Calu3 (cell line): ENCODE results near the gene DYRK1A. TPM values are rescaled to one million over a fixed set of nuclear protein-coding genes. Genes with fewer than 3 reads are reported as not detected.
A peak's percentile ranks its signal among the peaks of the same experiment; 100 is the strongest.

Experiments
- BruUV-seq: library from RNA; stranded (reverse); fragments of 400-500 nt; replicated peaks from 2 replicates; lab custom pipeline; 2021; lab: Mats Ljungman, UMichigan
- CTCF ChIA-PET: fragments of 300-600 bp; sonication (Branson Sonifier 250); formaldehyde crosslinking; loops from one replicate; lab custom pipeline; 2022; ENCODE audit warnings: antibody characterized with exemption; lab: Charles Lee
- DNase-seq: peaks from one replicate; pipeline ENCODE4 v3.0.0; 2022
- H3K27ac Mint-ChIP-seq: one replicate; pipeline ENCODE4 v1.8.0; 2022; ENCODE audit warnings: mixed read lengths; ENCODE audit not compliant: unreplicated experiment
- H3K27me3 Mint-ChIP-seq: one replicate; pipeline ENCODE4 v1.8.0; 2022; ENCODE audit warnings: mixed read lengths; ENCODE audit not compliant: unreplicated experiment
- H3K36me3 Mint-ChIP-seq: one replicate; pipeline ENCODE4 v1.8.0; 2022; ENCODE audit warnings: mild to moderate bottlenecking, moderate library complexity, mixed read lengths; ENCODE audit not compliant: insufficient read depth, unreplicated experiment
- H3K4me1 Mint-ChIP-seq: one replicate; pipeline ENCODE4 v1.8.0; 2022; ENCODE audit warnings: mild to moderate bottlenecking, low read depth, mixed read lengths; ENCODE audit not compliant: unreplicated experiment
- H3K4me3 Mint-ChIP-seq: one replicate; pipeline ENCODE4 v1.8.0; 2022; ENCODE audit warnings: mild to moderate bottlenecking, low read depth, moderate library complexity, mixed read lengths; ENCODE audit not compliant: unreplicated experiment
- H3K9me3 Mint-ChIP-seq: one replicate; pipeline ENCODE4 v1.8.0; 2022; ENCODE audit warnings: low read depth, mixed read lengths; ENCODE audit not compliant: unreplicated experiment
- CTCF ChIP-seq: fragments of 200-600 bp; IDR thresholded peaks from one replicate; pipeline ENCODE4 v1.8.0; 2022; ENCODE audit warnings: antibody characterized with exemption; ENCODE audit not compliant: unreplicated experiment
- intact Hi-C: fragments of 100-400 bp; cut with micrococcal nuclease; formaldehyde crosslinking; loops from one replicate; pipeline ENCODE4 v1.10.0; 2022; ENCODE audit not compliant: unreplicated experiment
- total RNA-seq: library from RNA; stranded (reverse); gene quantifications from 2 replicates; pipeline ENCODE4 v1.2.3, GENCODE V29; 2022

DYRK1A gene
- total RNA-seq, 1 experiment from 2014 or later, result 45.4 TPM

DNA sequence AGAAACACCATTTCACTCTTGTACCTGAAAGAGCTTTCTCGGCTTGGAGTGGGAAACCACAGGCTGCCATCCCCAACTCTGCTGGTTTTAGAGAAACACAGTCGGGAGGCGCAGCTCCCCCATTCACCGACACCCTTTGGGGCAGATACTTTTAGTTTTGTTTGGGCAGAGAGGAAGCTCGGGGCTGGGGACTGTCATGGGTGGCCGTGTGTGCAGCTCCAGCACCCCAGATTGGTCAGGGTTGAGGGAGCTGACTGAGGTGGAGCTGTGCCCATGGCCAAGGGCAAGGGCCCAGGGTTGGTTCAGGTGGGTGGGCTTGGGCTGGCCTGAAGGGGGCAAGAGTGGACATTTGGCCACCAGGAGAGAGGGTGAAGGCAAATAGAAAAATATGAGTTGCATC, 163.1 kb downstream of the DYRK1A start:
- H3K4me1 Mint-ChIP-seq, result peaks cover 18% of the 10 kb centered on the region

DNA sequence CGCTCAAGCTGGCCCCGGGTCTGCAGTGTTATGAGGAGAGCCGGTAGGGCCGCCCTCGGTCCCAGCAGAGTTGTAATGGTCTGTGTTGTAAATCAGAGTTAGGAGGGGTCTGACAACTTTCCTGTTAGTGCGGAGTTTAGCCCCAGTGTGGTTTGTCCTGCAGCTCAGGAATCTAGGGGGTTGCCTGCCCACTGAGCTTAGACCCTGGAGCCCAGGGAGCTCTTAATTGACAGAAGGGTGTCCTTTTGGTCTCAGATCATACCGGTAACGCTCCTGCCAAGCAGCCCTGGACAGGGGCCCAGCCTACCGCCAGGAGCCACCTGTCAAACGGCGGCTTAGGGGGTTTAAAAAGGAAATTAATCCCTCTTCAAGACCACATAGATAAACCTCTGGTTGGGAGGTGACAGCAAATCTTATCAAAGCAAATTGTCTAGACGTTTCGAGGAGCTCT, 164.4 kb downstream of the DYRK1A start:
- intact Hi-C loops, result no loop called here
- DNase-seq, result no peak
- no peak for TF ChIP-seq CTCF
- no TSS peak for BruUV-seq
- Mint-ChIP-seq H3K9me3 (no peaks in the 10 kb centered on the region), H3K27me3 (no peaks in the 10 kb centered on the region), H3K4me3 (no peak overlapping the region), H3K36me3 (peaks cover 8% of the 10 kb centered on the region), H3K27ac (no peak overlapping the region), H3K4me1 (peaks cover 20% of the 10 kb centered on the region)
- CTCF ChIA-PET, result no interaction called here

More for the DNA sequence above, 163.1 kb downstream of the DYRK1A start:
- DNase-seq, result no peak
- no peaks in the 10 kb centered on the region for H3K9me3 Mint-ChIP-seq
- CTCF ChIA-PET, result no interaction called here
- peaks cover 8% of the 10 kb centered on the region for H3K36me3 Mint-ChIP-seq
- no peaks in the 10 kb centered on the region for H3K27me3 Mint-ChIP-seq
- no peak overlapping the region for H3K27ac Mint-ChIP-seq
- H3K4me3 Mint-ChIP-seq, result no peak overlapping the region
- TF ChIP-seq CTCF, result no peak
- intact Hi-C loops, result no loop called here
- no TSS peak for BruUV-seq

DNA sequence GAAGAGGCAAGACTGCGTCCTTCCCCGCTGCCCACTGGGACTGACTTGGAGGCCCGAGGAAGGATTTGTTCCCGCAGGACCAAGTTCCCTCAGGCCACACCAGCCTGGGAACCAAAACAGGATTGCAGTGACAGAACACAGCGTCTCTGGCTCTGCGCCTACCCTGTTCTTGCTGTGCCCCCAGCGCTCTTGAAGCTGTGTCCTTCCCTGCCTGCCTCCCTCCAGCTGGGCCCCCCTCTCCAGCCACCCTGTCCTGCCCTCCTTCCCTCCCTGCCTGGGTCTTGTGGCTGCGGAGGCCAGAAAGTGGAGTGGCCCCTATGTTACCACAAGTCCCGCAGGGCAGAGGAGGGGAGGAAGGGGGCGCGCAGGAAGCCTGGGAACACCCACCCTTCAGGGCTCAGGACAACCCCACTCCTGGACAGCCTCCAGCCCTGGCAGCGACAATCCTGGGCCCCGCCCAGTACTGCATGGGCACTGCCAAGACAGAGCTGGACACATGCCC, 164.9 kb downstream of the DYRK1A start:
- H3K4me3 Mint-ChIP-seq, result no peak overlapping the region
- intact Hi-C loops, result no loop called here
- no peaks in the 10 kb centered on the region for H3K9me3 Mint-ChIP-seq
- H3K4me1 Mint-ChIP-seq, result peaks cover 20% of the 10 kb centered on the region
- peak; percentile 18 for DNase-seq
- no peak for TF ChIP-seq CTCF
- peaks cover 8% of the 10 kb centered on the region for H3K36me3 Mint-ChIP-seq
- H3K27ac Mint-ChIP-seq, result no peak overlapping the region
- CTCF ChIA-PET, result no interaction called here
- BruUV-seq, result no TSS peak
- H3K27me3 Mint-ChIP-seq, result no peaks in the 10 kb centered on the region

DNA sequence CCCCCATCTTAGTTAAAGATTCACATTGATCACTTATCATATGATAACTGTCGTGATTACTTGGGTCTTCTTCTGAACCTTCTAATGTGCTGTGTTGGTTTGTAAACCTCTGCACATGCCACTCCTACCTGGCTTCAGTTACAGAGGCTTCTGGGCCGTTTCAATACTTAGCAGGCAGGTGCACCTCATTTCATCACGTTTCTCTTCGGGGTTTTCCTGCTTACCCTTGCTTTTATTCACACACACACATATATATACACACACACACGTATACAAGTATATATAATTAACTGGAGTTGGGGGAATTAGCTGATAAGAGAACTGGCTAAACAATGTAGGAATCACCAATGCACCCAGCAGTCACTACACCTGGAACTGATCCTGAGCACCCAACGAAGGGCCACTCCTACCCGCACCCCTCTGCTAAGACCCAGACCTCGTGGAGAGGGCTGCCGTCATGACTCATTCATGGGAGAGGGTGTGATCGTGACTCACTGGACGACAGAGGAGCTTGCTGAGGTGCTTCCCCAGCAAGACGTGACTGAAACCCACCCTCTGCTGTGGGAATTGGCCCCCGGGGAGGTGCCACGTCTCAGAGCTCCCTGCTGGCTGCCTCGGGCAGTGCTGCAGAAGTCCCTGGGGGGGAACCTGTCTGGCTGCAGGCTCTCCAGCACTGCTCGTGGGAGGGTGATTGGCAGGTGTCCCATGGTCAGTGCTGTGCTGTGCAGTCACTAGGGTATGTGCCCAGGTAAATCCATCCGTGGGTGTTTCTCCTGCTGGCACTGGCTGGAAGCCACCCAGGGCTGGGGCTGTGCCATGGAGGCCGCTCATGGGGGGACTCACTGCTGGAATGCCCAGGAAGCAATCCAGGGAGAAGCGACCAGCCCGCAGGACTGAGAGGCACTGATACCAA, 166.6 kb downstream of the DYRK1A start:
- H3K27ac Mint-ChIP-seq, result peak overlapping the region; percentile 75
- peaks cover 8% of the 10 kb centered on the region for H3K36me3 Mint-ChIP-seq
- no peaks in the 10 kb centered on the region for H3K9me3 Mint-ChIP-seq
- no TSS peak for BruUV-seq
- H3K4me3 Mint-ChIP-seq, result peak overlapping the region; percentile 64
- CTCF ChIA-PET, result interaction anchor here (0.7 to 1.2 kb wide), 3 partner anchors 30 to 594 kb away, joined by 4 to 5 read pairs (median 5); no protein-coding TSS in a partner anchor
- intact Hi-C loops, result no loop called here
- no peaks in the 10 kb centered on the region for H3K27me3 Mint-ChIP-seq
- no peak for TF ChIP-seq CTCF
- DNase-seq, result peak; percentile 47
- peaks cover 20% of the 10 kb centered on the region for H3K4me1 Mint-ChIP-seq
